Activated naive CD4-positive, alpha-beta T cell treated with anti-CD3 and anti-CD28 coated beads, Interleukin-2, amount 50 U/mL, for 16 hours (primary cell): ENCODE data around the gene HTR3D.
A peak's percentile ranks its signal among the peaks of the same experiment; 100 is the strongest.
"Not testable (repeated sequence)": the region's sequence is repeated elsewhere in the genome, so short reads cannot be mapped to it uniquely, and the experiment has no call there.

Experiments
- DNase-seq: peaks from one replicate; pipeline ENCODE4 v3.0.0-alpha.2; 2020

The HTR3D gene, protein sequence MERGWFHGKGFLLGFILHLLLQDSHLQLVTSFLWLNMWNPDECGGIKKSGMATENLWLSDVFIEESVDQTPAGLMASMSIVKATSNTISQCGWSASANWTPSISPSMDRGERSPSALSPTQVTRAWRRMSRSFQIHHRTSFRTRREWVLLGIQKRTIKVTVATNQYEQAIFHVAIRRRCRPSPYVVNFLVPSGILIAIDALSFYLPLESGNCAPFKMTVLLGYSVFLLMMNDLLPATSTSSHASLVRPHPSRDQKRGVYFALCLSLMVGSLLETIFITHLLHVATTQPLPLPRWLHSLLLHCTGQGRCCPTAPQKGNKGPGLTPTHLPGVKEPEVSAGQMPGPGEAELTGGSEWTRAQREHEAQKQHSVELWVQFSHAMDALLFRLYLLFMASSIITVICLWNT

DNA sequence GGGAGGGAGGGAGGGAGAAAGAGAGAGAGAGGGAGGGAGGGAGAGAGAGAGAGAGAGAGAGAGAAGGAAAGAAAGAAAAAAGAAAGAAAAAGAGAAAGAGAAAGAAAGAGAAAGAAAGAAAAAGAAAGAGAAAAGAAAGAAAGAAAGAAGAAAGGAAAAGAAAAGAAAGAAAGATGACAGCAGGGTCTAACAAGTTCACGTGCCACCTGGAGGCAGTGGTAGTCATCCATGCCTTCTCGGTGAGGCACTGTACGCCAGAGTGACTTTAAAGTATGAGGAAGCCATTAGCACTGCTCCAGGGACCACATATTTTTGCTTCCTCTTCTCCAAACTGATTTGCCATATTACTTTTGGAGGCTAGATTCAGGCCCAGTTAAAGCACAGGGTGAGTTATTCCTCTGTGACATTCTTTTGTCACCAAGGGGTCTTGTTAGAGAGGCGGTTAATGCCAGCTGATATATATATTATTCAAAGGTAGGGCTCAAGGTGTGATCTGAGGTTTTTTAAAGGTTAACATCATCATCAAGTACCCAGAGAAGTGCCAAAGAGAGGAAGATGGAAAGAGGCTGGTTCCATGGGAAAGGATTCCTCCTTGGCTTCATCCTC, at the start of gene HTR3D:
Gene HTR3D (plus strand): TSS at position 556 of the 606 bp plus-strand sequence. CDS start 0 bp downstream, at position 556.
- DNase-seq = no peak

DNA sequence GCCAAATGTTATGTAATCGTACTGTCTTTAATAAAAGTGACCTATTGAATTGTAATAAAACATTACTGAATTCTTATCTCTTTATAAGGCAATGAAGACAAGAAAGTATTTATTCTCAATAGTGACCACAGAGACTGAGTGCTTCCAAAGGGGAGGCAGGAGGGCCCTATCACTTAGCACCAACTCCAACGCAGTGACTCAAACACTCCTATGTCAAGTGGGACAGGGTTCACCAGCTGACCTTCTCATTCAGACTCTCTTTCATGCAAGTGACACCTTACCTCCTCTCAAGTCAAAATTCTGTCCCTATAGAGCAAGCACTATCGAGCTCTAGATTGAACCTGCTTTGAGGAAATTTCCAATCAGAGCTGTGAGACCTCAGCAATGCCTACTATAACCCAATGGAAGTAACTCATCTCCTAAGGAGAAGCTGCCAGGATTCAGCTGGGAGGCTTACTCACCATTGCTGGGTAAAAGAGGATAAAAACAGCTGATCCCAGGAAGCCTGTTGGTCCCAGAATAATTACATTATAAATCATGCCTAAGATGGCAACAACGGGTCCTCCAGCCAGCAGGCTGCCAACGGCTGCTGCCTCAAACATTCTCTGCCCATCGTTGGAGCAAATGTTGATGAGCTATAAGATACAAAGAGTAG, 49.4 kb upstream of the HTR3D start:
- no peak for DNase-seq

GRCh38 chr3:183984127-183984740, 47.3 kb upstream of the HTR3D start:
- DNase-seq = no peak

DNA sequence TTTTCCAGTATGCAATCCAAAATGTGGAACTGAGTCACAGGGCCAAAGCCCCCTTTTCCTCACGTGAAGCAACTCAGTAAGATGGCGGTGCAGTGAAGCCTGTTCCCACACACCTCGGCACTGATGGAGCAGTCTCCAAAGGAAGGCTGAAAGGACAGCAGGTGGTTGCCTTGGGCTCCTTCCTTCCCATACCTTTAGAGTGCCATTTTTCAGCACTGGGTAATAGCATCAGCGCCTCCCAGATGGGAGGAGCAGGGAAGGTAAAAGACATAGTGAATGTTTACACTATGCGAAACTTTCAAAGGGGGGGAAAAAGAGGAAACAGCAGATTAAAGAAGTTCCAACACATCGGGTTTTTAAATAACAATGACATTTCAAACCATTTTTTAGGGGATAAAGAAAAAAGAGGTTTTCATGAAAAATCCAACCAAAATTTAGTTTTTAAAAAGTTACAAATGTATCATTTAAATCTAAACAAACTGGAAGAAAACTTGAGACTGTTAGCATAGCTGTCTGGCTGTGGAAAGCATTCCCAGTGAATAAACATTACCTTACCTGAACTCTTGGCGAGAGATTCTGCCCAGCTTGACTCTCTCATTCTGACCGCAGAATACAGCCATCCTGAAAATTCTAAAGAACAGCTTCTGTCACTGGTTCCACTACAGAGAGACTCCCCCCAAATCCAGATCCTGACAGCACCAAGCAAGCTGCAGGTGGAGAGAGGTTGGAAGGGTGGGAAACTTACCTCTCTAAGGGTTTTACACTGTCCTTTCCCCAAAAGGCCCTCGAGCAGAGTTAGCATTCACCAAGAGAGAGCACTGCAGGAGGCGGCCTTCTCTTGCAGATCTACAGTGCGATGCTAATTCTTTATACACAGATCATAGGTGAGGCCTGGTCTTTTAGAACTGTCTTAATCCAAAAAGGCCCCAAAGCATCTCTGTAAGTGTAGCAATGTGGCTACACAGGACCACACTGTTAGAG, 46.5 kb upstream of the HTR3D start:
- no peak for DNase-seq

- no peak for DNase-seq
Observed at GRCh38 chr3:183987000-183987600, 44.4 kb upstream of the HTR3D start.

DNA sequence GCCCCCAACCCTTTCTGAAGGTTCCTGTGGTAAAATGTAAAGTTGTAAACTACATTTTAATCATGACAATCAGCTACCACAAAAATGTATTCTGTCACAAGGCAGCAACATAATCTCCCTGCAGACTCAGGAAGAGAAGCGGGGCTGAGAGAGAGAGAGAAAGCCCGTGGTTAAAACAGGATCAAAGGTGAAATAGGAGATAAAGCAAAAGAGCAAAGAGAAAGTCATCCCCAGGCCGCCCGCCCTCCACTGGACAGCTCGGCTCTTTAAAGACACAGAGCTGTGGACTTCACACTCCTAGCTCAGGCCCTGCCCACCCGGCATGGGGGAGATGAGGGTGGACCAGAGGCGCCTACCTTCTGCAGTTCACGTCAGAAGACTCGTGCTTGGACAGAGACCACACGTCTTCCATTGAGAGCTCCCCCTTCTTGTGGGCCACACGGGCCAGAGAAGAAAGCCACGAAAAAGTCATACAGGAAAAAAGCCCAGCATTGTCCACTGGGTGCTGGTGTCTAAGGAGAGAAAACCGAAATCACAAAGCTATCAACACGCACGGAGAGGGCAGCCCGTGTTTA, 43.2 kb upstream of the HTR3D start:
- no peak for DNase-seq

DNA sequence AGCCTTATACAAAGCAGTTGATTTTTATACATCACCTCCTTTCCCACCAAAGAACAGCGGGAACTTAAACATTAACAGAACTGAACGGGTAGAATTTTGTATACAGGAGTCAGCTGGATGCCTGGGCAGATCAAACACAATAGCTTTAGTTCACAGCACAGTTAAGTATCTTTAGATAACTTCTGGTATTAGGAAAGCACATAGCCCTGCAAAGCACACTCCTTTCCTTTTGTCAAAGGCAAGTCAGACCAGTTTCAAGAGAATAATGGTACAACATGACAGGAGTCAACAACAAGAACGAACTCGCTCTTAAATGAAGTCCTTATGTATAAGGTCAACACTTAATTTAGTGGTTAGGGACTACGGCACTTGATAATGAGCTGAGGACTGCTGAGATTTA, 40.1 kb upstream of the HTR3D start:
- no peak for DNase-seq

GRCh38 chr3:184001761-184002160, 29.8 kb upstream of the HTR3D start:
- DNase-seq = no peak

GRCh38 chr3:184002469-184002868, 29.1 kb upstream of the HTR3D start:
- DNase-seq = no peak

GRCh38 chr3:184003187-184003967, 28.2 kb upstream of the HTR3D start:
- DNase-seq = no peak

GRCh38 chr3:184004476-184004875, 27.1 kb upstream of the HTR3D start:
- no peak for DNase-seq

DNA sequence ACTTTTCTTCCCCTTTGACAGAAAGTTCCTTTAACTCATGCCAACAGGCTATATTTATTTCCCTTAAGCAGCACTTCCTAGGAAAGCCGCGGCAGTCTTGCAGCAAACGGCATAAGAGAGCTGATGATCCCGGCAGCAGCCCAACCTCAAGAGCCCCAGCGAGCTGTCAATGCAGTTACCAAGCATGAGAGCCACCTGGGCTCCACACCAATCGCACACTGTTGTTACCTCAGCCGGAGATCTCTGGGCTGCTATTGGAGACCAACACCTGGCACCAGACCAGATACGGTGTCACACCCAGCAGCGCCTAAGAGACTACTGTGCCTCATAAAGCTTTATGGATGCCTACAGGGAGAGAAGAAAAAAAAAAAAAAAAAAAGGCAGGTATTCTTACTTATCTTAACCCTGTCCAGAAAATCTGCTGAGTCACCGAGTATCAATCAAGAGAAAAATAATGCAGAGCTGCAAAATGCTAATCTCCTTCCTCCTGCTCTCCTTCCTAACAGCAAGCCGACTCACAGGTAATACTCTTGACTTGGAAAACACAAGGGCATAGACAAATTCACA, 25.5 kb upstream of the HTR3D start:
- DNase-seq = peak; percentile 26

DNA sequence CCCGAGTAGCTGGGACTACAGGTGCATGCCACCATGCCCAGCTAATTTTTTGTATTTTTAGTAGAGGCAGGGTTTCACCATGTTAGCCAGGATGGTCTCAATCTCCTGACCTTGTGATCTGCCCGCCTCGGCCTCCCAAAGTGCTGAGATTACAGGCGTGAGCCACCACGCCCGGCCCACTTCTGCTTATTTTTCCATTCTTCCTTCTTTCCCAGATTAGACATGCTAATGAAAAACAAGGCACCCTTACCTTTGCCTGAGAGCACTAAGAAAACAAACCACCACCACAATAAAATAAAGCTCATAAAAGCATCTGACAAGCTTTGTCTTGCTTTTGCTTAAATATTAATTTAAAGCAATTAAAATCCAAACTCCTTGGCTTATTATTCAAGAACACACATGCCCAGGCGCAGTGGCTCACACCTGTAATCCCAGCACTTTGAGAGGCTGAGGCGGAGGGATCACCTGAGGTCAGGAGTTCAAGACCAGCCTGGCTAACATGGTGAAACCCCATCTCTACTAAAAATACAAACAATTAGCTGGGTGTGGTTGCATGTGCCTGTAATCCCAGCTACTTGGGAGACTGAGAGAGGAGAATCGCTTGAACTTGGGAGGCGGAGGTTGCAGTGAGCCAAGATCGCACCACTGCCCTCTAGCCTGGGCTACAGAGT, 24.3 kb upstream of the HTR3D start:
- DNase-seq = not testable (repeated sequence)

GRCh38 chr3:184008161-184008560, 23.4 kb upstream of the HTR3D start:
- no peak for DNase-seq

DNA sequence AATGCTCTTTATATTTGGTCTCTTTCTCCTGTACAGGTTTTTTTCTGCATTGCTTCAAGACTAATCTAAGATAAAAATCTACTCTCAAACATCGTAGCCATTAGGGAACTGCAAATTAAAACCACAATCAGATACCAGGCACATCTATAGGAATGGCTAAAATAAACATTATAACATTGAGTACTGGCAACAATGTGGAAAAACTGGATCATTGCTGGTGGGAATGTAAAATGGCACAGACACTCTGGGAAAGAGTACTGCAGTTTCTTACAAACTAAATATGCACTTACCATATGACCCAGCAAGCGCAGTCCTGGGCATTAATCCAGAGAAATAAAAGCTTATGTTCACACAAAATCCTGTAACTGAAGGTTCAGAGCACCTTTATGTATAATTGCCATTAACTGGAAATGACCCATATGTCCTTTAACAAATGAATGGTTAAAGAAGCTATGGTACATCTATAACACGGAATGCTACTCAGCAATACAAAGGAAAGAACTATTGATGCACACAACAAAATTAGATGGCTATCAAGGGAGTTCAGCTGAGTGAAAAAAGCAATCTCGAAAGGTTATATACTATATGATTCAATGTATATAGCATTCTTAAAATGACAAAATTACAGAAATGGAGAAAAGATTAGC, 20.2 kb upstream of the HTR3D start:
- DNase-seq = no peak

GRCh38 chr3:184011937-184012889, 19.3 kb upstream of the HTR3D start:
- DNase-seq = no peak

DNA sequence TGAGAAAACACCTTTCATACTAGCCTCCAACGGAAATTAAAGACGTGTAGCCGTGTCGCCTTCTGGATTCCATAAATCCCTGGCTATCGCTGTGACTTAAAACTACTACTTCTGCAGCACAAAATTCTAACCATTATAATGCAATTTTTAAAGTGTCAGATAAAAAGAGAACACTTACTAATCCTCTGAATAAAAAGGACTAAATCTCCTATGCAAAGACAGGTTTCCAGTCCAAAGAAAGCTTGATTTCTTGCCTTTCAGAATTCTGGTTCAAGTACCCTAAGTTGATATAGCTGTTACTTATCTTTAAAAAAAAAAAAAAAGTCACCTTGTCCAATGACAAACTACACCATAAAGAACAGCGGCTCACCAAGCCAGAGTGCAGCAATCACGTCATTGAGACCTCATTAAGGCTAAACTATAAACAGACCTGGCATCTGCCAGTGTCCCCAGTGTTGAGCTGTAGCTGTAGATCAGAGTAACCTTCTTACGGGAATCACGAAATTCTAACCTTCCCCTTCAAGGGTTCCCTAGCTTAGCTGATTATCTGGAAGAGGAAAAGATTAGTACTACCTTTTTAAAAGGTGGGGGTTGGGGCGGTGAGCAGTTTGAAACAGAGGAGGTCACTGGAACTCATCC, 16.0 kb upstream of the HTR3D start:
- no peak for DNase-seq
